DND-41 (cell line): ENCODE data around the gene MIPEP.
"Not testable (repeated sequence)": the region's sequence is repeated elsewhere in the genome, so short reads cannot be mapped to it uniquely, and the experiment has no call there.

Source experiments
- EZH2 ChIP-seq: IDR thresholded peaks from 3 replicates; pipeline ENCODE4 v1.6.1; 2012; ENCODE audit warnings: borderline replicate concordance, low read depth, mild to moderate bottlenecking, moderate library complexity, low read length, inconsistent platforms; ENCODE audit not compliant: severe bottlenecking
- TF ChIP-seq, protein P1 (sequence below): IDR thresholded peaks from 2 replicates; pipeline ENCODE4 v1.5.1; 2012; ENCODE audit warnings: borderline replicate concordance, low read length, moderate library complexity, mild to moderate bottlenecking; ENCODE audit not compliant: poor library complexity, severe bottlenecking; ENCODE audit errors: extremely low read depth

DNA sequence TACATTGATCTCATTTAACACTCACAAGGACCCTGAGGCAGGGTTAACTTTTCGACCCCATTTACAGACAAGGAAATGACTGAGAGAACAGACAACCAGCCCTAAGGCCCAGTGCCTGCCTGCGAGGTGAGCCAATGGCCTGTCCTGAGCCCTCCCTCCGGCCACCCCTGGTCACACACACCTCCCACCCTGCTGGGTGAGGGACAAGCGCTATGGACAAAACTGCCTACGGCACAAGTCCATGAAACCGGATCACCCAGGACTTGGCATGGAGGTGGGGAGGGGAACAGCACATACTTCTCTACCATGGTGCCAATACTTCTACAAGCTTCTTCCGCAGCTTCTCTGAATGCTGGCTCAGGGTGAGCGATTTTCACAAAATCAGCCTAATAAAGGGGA lies 7.8 kb downstream of the MIPEP start:
- TF ChIP-seq, protein P1, sequence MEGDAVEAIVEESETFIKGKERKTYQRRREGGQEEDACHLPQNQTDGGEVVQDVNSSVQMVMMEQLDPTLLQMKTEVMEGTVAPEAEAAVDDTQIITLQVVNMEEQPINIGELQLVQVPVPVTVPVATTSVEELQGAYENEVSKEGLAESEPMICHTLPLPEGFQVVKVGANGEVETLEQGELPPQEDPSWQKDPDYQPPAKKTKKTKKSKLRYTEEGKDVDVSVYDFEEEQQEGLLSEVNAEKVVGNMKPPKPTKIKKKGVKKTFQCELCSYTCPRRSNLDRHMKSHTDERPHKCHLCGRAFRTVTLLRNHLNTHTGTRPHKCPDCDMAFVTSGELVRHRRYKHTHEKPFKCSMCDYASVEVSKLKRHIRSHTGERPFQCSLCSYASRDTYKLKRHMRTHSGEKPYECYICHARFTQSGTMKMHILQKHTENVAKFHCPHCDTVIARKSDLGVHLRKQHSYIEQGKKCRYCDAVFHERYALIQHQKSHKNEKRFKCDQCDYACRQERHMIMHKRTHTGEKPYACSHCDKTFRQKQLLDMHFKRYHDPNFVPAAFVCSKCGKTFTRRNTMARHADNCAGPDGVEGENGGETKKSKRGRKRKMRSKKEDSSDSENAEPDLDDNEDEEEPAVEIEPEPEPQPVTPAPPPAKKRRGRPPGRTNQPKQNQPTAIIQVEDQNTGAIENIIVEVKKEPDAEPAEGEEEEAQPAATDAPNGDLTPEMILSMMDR = not testable (repeated sequence)
- TF ChIP-seq EZH2 = not testable (repeated sequence)
